Transverse colon (tissue), 3 donors: ENCODE measurements around the gene RBP5.

ENCODE experiments used
- EP300 ChIP-seq: sonication (generic); formaldehyde crosslinking; IDR thresholded peaks from one replicate; pipeline ENCODE4 v1.6.1; 2017; ENCODE audit warnings: antibody characterized with exemption, low read depth
- POLR2A ChIP-seq: fragments of 450-650 bp; IDR thresholded peaks from one replicate; pipeline ENCODE4 v1.6.1; 2016; ENCODE audit warnings: antibody characterized with exemption, mild to moderate bottlenecking, moderate library complexity
- TF ChIP-seq, protein P1 (sequence below), 5 experiments: fragments of 200-600 bp in 3 of 5; fragments of 450-650 bp in 2 of 5; sonication (generic) in 3 of 5; IDR thresholded peaks; 1 replicate in 2 of 5; 2 replicates in 3 of 5; pipeline ENCODE4 v1.5.1; 2016 to 2017; ENCODE audit warnings: antibody characterized with exemption in 5 of 5, inconsistent platforms in 3 of 5, mild to moderate bottlenecking in 2 of 5, moderate library complexity in 1 of 5

DNA sequence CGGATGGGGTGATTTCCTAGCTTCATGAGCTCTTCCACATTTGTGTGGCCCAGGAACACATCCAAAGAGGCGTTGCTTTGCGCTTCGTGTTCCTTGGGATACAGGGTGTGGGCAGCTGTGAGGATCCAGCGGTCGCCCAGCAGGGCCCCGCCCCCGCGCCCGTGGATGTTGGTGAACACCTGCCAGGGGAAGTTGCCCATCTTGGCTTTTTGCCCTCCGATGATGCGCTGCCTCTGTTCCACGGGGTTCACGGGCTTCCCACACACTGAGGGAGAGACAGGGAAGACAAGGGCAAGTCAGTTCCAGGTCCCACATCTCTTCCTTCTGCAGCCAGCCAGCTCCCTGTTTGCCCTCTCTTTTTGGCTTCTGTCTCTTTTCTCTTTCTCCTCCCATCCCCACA lies 47.7 kb downstream of the RBP5 start:
- TF ChIP-seq POLR2A (no peak), EP300 (no peak)
- TF ChIP-seq, protein P1, sequence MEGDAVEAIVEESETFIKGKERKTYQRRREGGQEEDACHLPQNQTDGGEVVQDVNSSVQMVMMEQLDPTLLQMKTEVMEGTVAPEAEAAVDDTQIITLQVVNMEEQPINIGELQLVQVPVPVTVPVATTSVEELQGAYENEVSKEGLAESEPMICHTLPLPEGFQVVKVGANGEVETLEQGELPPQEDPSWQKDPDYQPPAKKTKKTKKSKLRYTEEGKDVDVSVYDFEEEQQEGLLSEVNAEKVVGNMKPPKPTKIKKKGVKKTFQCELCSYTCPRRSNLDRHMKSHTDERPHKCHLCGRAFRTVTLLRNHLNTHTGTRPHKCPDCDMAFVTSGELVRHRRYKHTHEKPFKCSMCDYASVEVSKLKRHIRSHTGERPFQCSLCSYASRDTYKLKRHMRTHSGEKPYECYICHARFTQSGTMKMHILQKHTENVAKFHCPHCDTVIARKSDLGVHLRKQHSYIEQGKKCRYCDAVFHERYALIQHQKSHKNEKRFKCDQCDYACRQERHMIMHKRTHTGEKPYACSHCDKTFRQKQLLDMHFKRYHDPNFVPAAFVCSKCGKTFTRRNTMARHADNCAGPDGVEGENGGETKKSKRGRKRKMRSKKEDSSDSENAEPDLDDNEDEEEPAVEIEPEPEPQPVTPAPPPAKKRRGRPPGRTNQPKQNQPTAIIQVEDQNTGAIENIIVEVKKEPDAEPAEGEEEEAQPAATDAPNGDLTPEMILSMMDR (IDR thresholded peaks at IDR 0.05) = no peak
